Prostate gland (tissue), 2 donors: Measurements from ENCODE around the gene SRD5A2. TPM values are rescaled to one million over a fixed set of nuclear protein-coding genes. Genes with fewer than 3 reads are reported as not detected.

Experiments
- DNase-seq: peaks from one replicate; pipeline ENCODE4 v3.0.0-alpha.2; 2019; ENCODE audit warnings: low spot score
- H3K27ac ChIP-seq, 2 donors: fragments of 200-600 bp; sonication (generic); 2 replicates each; pipeline ENCODE4 v1.5.1; 2017 to 2019
- H3K27me3 ChIP-seq: fragments of 200-600 bp; sonication (generic); replicated peaks from 2 replicates; pipeline ENCODE4 v1.5.1; 2019; ENCODE audit not compliant: insufficient read depth
- H3K36me3 ChIP-seq, 2 donors: fragments of 200-600 bp; sonication (generic); 1 replicate in 1 of 2; 2 replicates in 1 of 2; pipeline versions ENCODE4 v1.5.1 to v1.8.1; 2017 to 2019
- H3K4me1 ChIP-seq: fragments of 200-600 bp; sonication (generic); replicated peaks from 2 replicates; pipeline ENCODE4 v1.5.1; 2019
- H3K4me3 ChIP-seq, 2 donors: fragments of 200-600 bp; sonication (generic); 2 replicates each; pipeline ENCODE4 v1.5.1; 2017 to 2019
- H3K9me3 ChIP-seq: fragments of 200-600 bp; sonication (generic); 2 replicates; pipeline ENCODE4 v1.5.1; 2017
- POLR2A ChIP-seq: fragments of 450-650 bp; IDR thresholded peaks from one replicate; pipeline ENCODE4 v1.6.1; 2016; ENCODE audit warnings: antibody characterized with exemption, mild to moderate bottlenecking
- POLR2AphosphoS5 ChIP-seq: sonication (generic); formaldehyde crosslinking; IDR thresholded peaks from one replicate; pipeline ENCODE4 v1.6.1; 2017; ENCODE audit warnings: antibody characterized with exemption
- WGBS: methylation state at CpG from one replicate; pipeline ENCODE4 v1.1.5; 2018; 5-methylcytosine and 5-hydroxymethylcytosine counted together
- intact Hi-C: fragments of 100-400 bp; cut with DNase I; formaldehyde crosslinking; loops from one replicate; pipeline ENCODE4 v1.14.2; 2022
- total RNA-seq, 2 donors: library from RNA; depleted of rRNA; stranded (reverse); fragments of >200 nt; gene quantifications; one replicate each; pipeline ENCODE4 v1.1.0, GENCODE V29; 2016
- TF ChIP-seq, protein P1 (sequence below), 4 experiments: fragments of 200-600 bp in 2 of 4; fragments of 450-650 bp in 2 of 4; sonication (generic) in 2 of 4; IDR thresholded peaks; 1 replicate in 3 of 4; 2 replicates in 1 of 4; pipeline ENCODE4 v1.5.1; 2016 to 2019; ENCODE audit warnings: antibody characterized with exemption in 4 of 4, mild to moderate bottlenecking in 2 of 4, moderate library complexity in 2 of 4

SRD5A2 gene
- total RNA-seq, 2 donors from 2014 or later, result 5.0 to 8.5 TPM

DNA sequence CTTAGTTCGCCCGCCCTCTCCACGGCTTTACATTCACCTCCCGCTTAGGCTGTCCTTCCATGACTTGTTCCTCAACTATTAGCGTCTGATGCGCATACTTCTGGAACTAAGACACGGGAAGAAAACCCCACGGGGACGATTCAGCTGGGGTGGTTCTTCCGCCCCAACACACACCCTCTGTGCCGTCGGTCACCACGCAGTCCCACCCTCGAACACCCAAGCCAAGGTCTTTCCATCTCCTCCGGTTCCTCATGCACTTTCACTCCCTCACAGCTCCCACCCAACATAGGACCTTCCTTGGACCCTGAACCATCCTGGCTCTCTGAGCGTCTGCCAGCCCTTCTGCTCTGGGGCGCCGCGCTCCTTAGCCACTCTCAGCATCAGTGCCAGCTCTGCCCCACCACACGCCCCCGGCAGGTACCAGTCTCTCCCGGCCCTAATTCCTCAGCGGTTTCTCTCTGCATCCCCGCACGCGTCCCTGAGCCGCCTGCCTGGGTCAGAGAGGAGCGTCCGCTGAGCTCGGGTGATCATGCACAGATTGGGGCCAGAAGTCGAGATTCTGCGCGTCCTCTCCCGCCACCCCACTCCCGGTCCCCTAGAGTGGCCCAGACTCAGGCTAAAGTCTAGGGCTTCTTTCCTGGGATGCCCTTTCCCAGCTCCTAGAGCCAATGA lies 522 bp upstream of the SRD5A2 start:
- Histone ChIP-seq H3K27me3 (peaks cover 7% of the 10 kb centered on the region), H3K9me3 (no peaks in the 10 kb centered on the region), H3K4me3 (peak overlapping the region; percentile 39 to 44), H3K36me3 (no peaks in the 10 kb centered on the region), H3K4me1 (no peaks in the 10 kb centered on the region), H3K27ac (peak overlapping the region; percentile 75 to 79)
- WGBS, result 54% methylated on average over 35 of the region's 35 CpGs
- TF ChIP-seq, protein P1, sequence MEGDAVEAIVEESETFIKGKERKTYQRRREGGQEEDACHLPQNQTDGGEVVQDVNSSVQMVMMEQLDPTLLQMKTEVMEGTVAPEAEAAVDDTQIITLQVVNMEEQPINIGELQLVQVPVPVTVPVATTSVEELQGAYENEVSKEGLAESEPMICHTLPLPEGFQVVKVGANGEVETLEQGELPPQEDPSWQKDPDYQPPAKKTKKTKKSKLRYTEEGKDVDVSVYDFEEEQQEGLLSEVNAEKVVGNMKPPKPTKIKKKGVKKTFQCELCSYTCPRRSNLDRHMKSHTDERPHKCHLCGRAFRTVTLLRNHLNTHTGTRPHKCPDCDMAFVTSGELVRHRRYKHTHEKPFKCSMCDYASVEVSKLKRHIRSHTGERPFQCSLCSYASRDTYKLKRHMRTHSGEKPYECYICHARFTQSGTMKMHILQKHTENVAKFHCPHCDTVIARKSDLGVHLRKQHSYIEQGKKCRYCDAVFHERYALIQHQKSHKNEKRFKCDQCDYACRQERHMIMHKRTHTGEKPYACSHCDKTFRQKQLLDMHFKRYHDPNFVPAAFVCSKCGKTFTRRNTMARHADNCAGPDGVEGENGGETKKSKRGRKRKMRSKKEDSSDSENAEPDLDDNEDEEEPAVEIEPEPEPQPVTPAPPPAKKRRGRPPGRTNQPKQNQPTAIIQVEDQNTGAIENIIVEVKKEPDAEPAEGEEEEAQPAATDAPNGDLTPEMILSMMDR (IDR thresholded peaks at IDR 0.05), result no peak
- TF ChIP-seq POLR2A (no peak), POLR2AphosphoS5 (no peak)
- intact Hi-C loops, result loop anchor here (5.0 to 10.0 kb wide), 3 partner anchors 54 to 254 kb away; no protein-coding TSS in a partner anchor
- no peak for DNase-seq

DNA sequence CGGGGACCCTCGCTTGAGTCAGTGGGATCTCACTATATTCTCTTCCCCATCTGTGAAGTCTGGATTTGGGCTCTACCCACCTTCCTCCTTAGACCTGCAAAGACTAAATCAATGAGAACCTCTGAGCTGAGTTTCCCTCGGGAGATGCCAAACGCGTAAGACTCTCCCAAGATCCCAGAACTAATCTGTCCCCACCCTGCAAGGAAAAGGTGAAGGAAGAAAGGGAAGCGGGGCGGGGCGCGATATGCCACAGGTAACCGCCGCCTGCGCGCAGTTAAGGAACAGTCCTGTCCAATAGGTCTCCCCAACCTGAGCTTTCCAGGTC lies 780 bp downstream of the SRD5A2 start:
- intact Hi-C loops, result loop anchor here (5.0 to 10.0 kb wide), 3 partner anchors 53 to 255 kb away; no protein-coding TSS in a partner anchor
- H3K4me3 ChIP-seq, result peak overlapping the region; percentile 39 to 44

DNA sequence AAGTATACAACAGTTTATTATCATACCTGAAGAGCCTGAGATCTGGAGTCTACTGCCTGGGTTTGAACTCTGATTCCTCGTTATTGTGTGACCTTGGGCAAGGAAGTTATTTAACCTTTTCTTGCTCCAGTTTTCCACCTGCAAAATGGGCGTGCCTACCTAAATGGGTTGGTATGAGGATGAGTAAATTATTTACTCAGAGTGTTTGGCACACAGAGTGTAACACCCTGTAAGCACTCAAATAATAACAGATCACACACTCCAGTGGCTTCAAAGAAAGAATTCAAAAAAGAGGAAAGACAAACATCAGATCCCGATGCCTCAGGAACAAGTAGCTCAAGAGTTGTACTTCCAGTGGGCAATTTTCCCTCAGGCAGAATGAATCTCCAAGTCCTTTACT lies 2.4 kb downstream of the SRD5A2 start:
- Histone ChIP-seq H3K27ac (no peak overlapping the region), H3K4me1 (no peaks in the 10 kb centered on the region), H3K4me3 (peak overlapping the region in 1 of 2 donors; percentile 39), H3K36me3 (no peaks in the 10 kb centered on the region), H3K27me3 (peaks cover 7% of the 10 kb centered on the region), H3K9me3 (no peaks in the 10 kb centered on the region)
- no peak for DNase-seq
- intact Hi-C loops, result no loop called here
- 32% methylated on average over 3 of the region's 3 CpGs for WGBS
- TF ChIP-seq, protein P1 (IDR thresholded peaks at IDR 0.05), result no peak
- TF ChIP-seq POLR2A, result no peak
- TF ChIP-seq POLR2AphosphoS5, result no peak

More for the DNA sequence above, 780 bp downstream of the SRD5A2 start:
- peaks cover 7% of the 10 kb centered on the region for H3K27me3 ChIP-seq
- no peak for TF ChIP-seq POLR2AphosphoS5
- no peak for TF ChIP-seq POLR2A
- TF ChIP-seq, protein P1 (IDR thresholded peaks at IDR 0.05), result no peak
- H3K9me3 ChIP-seq, result no peaks in the 10 kb centered on the region
- no peaks in the 10 kb centered on the region for H3K4me1 ChIP-seq
- H3K36me3 ChIP-seq, result no peaks in the 10 kb centered on the region
- DNase-seq, result no peak
- WGBS, result 3% methylated on average over 13 of the region's 13 CpGs
- H3K27ac ChIP-seq, result peak overlapping the region; percentile 75 to 79

DNA sequence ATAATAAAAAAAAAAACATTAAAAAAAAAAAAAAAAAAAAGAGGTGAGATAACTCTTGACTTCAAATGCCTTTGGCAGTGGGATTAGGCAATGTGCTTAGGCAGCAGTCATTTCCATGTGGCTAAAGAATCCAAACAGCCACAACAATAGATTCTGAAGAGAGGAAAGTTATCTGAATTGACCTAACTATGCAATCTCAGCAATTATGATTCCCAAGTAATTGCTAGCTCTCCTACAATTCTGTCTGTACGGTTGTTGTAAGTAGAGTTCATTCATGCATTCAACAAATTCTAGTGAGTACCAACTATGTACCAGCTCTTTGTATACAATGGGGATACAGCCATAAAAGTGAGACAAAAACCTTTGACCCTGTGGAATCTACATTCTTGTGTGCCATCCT lies 3.6 kb downstream of the SRD5A2 start:
- TF ChIP-seq, protein P1 (IDR thresholded peaks at IDR 0.05), result no peak
- no peak for TF ChIP-seq POLR2A
- TF ChIP-seq POLR2AphosphoS5, result no peak
- Histone ChIP-seq H3K36me3 (no peaks in the 10 kb centered on the region), H3K27me3 (peaks cover 7% of the 10 kb centered on the region), H3K4me3 (peak overlapping the region in 1 of 2 donors; percentile 1), H3K27ac (no peak overlapping the region), H3K9me3 (no peaks in the 10 kb centered on the region), H3K4me1 (no peaks in the 10 kb centered on the region)
- no peak for DNase-seq
- WGBS, result 57% methylated on average over 1 of the region's 1 CpG
- intact Hi-C loops, result no loop called here

DNA sequence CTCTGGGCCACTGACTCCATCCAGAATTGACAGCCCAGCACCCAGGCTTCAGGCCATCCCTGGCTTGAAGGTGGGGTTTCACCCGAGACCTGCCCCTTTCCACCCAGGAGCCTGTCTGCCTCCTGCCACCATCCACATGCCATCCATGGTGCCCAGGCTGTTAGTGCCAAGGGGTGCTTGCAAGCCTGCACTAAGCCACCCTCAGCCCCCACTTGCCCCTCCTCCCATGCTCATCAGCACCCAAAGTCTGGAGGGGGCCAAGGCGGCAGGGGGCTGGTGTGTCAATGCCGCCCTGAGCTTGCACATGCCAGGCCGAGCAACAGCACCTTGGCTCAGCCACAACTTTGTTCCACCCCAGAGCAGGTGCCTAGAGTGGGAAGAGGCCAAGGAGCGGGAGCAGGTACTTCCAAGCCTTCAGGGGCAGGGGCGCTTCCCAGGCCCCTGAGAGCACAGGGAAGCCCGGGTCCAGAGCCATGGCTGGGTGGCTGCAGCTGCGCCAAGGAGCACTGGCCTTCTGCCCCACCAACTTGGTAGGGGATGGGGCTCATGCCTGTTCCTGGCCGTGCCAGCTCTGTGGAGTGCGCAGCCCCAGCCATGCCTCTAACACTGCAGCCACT lies 12.0 kb downstream of the SRD5A2 start:
- intact Hi-C loops, result no loop called here
- WGBS, result 93% methylated on average over 10 of the region's 10 CpGs
- Histone ChIP-seq H3K4me3 (no peak overlapping the region), H3K9me3 (no peaks in the 10 kb centered on the region), H3K27me3 (no peaks in the 10 kb centered on the region), H3K4me1 (no peaks in the 10 kb centered on the region), H3K36me3 (no peaks in the 10 kb centered on the region), H3K27ac (no peak overlapping the region)
- TF ChIP-seq, protein P1 (IDR thresholded peaks at IDR 0.05), result no peak
- no peak for TF ChIP-seq POLR2A
- TF ChIP-seq POLR2AphosphoS5, result no peak
- no peak for DNase-seq
